NCI-H2227 treated with DMSO at 0.1 percent for 48 hours (cell line): Measurements from ENCODE around the gene DPCD.
"Not testable (repeated sequence)": the region's sequence is repeated elsewhere in the genome, so short reads cannot be mapped to it uniquely, and the experiment has no call there.

Experiments used
- DNase-seq: peaks from one replicate; lab custom pipeline; 2025; lab: John Stamatoyannopoulos, UW

The DPCD gene

DNA sequence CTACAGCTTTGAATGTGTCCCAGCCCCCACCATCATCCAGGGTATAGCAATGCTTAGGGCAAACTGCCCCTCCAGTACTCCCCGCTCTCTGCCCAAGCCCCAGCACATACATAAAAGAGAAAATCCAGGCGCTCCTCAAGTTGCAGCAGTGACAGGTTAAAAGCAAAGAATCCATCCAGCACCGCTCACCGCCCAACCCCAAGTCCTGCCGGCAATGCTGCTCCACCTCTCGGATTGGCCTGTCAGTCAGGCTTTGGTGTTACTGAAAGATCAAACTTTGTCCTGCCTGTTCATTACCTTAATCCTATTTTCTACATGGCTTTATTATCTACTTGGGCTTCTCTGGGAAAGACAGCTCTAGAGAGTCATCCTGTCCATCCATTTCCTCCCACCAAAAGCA is 31.9 kb downstream of the DPCD start:
- no peak for DNase-seq

DNA sequence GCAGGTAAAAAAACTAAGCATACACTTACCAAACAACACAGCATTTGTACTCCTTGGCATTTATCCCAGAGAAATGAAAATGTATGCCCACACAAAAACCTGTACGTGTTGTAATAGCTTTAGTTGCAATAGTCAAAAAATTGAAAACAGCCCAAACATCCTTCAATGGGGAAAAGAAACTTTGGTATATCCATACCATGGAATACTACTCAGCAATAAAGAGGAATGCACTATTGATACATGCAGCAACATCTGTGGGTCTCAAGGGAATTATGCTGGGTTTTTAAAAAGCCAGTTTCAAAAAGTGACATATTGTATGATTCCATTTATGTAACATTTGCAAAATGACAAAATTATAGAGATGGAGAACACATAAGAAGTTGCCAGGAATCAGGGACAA is 35.4 kb downstream of the DPCD start:
- no peak for DNase-seq

DNA sequence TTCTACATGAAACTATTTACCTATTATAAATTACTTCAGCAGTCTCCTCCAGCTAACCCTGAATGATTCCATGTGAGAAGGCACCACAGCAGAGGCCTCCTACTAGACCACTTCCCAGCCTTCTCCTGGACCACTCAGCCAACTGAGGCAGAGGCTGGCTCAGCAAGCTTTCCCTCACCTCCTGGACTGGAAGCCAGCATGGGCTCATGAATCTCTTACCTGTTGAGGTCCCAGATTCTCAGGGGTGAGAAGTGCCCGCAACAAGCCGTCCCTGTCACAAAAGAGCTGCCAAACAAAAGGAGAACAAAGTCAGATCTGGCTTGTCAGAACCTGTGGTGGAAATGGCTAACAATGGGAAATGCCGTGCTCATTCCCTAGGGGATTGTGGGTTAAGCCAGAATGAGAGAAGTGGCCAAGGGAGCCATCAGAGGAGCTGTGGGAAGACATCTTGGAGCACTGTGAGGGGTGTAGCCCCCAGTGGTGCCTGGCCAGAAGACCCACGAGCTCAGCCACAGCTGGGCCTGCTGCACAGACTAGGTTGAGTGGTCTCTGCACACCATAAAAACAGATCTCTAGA is 36.5 kb downstream of the DPCD start:
- no peak for DNase-seq

DNA sequence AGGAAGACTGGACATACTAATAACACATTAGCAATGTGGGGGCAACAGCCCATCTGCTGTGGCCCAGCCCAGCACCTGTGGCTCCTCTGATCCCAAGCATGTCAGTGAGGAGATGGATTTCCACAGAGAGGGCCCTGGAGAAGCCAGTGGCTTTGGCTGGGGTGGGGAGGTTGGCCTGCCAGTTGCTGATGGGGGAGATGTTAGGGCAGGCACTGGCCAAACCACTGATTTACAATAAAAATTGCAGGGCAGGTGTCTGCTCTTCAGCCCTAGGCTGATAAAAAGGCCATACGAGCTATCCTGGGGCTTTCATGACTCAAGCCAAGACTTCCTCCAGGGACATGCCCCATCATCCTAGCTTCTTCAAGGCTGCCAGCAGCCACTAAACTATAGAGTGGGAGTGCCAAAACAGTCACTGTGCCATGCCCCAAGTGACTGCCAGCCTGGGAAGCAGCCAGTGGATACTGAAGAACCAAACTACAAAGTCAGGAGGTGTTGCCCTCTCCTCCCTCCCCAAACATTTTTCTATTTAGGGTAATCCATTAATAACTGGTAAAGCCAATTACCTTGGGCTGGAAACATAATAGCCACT is 37.8 kb downstream of the DPCD start:
- no peak for DNase-seq

DNA sequence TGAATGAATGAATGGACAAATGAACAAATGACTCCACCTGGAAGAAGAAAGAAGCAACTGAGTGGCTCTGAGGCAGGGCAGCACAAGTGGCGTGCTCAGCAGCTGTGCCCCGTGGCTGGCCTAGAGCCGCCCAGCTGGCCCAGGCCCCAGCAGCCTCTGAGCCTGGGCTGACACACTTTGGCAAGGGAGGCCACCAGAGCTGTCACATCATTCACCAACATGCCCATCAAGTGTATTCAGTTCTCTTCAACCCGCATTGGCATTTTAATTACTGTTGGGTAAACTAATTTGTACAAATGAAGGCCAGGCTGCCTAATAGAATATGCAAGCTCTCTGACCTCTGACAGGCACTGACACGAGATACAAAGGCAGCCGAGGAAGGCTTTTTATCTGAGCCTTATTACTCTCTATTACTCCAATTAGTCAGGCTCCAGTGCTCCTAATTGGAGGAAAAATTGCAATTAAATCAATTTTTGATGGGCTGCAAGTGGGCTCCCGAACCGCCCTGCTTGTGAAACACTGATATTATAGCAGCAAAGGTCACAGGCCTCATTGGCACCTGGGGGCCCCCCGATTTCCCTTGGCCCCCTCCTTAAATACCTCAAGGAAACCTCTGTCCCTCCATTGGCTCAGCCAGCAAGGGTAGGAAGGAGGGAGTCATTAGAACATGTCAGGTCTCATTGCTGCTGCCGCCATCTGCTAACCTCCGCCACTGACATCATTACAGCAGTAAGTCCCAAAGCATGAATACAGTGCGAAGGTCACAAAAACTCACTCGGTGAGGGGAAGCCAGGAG is 41.9 kb downstream of the DPCD start:
- DNase-seq = no peak

DNA sequence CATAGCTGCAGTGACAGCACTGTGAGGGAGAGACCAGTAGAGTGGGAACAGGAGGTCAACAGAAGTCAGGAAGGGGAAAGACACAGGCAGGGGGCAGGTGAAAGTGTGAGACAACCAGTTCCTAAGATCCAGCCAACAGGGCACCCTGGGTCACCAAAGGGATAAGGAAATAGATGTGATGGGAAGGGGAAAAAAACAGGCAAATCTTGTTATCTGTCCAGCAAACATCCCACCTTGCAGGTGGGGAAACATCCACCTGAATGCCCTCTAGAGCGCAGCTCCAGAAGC is 42.5 kb downstream of the DPCD start:
- no peak for DNase-seq

DNA sequence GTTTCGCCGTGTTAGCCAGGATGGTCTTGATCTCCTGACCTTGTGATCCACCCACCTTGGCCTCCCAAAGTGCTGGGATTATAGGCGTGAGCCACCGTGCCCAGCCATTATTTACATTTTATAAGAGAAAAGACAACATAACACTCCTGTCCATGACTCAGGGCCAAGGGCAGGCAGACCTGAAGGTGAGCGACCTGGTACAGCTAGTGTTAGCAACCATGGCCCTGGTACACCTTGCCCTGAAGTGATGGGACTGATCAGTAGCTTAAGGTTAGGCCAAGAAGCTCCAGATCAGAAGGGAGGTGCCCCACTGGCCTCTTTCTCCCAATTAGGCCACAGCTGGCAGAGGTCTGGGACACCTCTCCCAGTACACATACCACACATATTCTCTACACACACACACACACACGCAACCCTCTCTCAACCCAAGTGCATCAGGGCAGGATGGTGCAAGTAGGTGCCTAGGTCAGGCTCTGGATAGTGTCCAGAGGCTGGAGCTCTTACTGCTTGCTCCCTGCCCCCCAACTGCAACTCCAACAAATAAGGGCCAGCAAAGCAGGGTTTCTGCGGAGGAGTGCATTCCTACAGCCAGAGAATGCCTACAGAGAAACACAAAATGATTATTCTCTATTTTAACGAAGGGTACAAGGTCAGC is 43.8 kb downstream of the DPCD start:
- no peak for DNase-seq

DNA sequence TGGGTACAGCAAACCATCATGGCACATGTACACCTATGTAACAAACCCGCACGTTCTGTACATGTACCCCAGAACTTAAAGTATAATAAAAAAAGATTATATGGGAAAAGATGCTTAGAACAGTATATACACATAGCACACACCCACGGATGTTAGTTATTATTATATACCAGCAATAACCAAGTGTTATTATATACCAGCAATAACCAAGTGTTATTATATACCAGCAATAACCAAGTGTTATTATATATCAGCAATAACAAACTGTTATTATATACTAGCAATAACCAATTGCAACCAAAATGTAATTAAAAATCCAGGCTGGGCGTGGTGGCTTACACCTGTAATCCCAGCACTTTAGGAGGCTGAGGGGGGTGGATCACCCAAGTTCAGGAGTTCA is 45.4 kb downstream of the DPCD start:
- DNase-seq = not testable (repeated sequence)

DNA sequence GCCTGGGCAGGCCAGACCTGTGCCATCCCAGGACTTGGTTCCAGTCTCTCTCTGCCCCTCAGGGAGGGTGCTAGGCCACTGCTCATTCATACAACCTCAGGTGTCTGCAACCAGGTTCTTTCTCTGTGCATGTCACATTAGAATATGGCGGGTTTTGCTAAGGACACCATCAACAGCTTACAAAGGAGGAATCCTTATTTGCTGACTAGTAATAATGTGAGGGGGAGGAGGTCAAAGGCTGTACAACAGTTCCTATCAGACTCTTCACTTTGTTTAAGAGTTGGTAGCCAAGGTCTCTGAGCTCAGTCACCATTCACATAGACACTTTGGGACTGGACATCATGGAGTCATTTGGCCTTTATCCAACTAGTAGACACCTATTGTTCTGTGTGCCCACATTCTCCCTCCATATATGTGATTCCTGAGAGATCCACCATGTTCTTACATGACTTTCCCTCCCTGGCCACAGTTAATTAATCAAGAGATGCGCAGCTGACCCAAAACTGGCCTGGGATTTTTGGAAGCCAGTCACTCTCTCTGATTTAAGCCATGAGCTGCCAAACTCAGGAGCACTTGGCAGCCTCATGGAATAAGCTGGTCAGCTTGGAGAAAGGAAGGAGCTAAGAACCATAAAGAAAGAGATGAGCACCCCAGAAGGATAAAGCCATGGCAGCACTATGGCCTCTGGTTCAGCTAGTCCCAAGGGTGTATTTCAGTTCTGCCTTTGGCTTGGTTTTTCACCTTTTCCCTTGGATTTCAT is 51.2 kb downstream of the DPCD start:
- DNase-seq = no peak

DNA sequence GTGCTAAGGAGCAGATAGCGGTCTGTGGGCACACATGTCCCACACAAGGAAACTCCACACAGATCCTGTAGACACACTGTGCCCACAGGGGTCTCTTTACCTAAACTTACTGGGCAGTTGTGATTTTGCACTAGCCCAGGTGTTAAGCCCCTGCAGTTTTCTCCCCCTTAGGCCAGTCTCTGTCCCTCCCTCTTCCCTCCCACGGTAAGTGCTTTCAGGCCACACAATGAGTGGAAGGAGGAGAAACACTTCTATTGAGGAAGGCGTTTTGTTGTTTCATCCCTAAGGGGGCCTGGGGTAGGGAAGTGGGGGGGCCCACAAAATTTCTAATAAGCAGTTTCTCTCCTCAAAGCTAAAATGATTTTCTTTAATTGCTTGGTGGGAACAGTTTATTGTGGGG is 55.4 kb downstream of the DPCD start:
- peak; percentile 97 for DNase-seq

DNA sequence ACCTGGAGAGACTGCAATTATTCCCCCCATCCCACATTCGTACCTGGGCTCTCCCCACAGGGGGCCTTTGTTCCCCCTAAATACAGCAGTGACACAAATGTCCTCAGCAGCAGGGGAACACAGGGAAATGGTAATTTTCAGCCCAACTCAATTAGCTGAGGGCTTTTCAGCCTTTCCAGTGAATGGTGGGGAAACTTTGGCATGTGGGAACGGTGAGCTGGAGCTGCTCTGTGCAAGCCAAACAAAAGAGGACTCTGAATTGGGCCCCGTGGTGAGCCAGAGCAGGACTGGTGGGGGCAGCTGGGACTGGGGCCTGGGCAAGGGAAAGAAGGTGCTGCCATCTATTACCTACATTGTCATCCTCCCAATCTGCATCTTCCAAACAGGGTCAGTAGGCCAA is 55.9 kb downstream of the DPCD start:
- peak; percentile 97 for DNase-seq

DNA sequence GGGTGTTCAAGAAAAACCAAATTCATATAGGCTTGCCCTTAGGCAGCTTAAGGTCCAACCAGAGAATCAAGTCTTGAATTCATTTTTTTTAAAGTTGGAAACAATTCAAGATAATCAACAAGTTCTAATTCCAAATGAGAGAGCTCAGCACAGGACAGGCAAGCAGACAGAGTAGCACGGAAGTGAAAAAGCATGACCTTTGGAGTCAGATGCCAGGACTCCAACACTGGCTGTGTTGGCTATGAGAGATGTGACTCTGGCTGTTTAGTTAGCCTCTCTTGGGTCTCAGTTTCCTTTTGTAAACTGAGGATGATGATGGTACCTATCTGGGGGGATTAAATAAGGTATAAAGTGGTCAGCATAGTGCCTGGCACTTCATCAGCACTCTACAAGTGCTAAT is 57.5 kb downstream of the DPCD start:
- no peak for DNase-seq

DNA sequence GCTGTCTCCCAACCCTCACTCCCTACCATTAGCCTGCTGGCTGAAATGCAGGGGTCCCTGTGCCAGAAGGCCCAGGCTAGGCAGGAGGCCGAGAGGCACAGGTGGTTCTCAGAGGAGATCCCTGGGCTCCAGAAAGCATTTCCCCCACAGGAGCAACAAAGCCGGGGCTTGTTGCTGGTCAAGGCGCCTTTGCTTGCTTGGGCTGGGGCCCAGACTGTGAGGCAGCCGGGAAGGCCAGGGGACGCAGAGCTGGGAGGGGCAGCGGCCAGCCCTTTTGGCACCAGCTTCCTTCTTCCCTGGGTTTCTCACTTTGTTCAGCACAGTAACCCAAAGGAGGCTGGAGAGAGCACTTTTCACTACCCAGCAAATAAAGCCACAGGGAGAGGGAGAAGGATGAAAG is 58.2 kb downstream of the DPCD start:
- DNase-seq = no peak

DNA sequence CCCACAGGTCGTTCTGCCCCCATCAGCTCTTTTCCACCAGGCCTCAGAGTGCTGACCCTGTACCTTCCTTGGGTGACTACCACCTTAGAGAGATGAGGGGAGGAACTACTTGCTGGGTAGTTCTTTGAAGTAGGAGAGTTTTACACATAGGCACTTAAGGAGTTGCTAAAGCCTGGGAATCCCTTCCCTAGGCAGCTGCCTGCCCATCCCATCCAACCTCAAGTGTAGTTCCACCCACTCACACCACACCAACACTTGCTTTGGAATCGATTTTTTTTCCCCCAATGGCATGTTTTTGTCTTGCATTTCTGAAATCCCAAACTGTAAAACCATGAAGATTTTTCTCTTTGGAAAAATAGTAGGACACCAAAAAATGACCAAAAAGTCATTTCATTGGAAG is 59.1 kb downstream of the DPCD start:
- no peak for DNase-seq

DNA sequence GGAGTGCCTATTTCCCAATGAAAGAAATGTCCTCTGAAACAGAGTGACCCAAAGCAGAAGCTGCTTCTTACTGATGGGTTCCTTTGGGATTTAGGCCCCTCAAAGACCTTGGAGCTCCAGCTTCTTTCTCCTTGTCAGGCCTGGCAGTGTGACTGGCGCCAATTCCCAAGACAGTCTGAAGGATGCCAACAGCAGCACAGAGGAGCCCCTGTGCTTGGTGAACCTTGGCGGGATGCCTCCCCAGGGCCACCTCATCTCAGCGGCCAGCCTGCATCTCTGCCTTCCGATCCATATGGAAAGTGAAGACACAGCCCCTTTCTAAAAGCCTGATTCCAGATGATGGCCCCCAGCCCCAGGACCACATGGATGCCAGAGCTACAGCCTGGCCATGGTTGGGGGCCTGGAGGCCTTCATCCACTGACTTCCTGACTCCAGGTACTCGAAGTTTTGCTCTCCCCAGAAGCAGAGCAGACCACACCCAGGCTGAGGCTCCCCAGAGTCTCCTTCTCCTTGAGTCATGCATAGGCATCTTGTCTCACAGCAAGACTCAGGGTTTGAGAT is 61.5 kb downstream of the DPCD start:
- DNase-seq = no peak

DNA sequence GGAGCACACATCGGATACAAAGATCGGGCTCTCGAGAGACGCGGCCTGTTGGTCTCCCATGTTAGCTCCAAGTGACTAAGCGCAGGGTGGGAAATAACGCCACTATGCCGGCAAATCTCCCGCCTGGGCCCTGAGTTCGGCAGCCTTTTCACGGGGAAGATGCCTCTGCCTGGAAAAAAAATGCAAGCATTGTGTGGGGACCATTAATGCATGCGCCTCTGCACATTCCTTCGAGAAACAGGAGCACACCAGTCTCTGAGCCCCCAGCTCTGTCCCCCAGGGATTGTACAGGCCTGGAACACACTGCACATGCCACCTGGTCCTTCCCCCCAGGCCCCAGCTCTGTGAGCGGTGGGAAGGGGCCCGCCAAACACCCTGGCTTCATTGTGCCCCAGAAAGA is 62.7 kb downstream of the DPCD start:
- no peak for DNase-seq

DNA sequence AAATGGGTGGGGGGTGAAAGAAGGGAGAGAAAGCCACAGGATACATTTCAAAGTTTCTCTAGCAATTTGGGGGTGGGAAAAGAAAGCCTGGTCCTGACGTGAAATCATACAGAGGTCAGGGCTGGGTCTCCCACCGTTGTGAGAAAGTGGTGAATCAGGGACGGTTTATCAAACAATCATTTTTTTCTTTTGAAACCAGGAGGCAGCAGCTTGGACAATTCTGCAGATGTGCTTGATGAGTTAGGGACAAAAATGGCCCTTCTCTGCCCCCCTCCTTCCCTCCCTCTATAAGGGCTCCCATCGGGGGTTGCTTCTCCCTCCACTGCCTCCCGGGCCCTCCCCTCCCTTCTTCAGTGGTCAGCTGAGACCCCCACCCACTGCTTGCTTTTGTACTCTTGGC is 63.2 kb downstream of the DPCD start:
- no peak for DNase-seq

DNA sequence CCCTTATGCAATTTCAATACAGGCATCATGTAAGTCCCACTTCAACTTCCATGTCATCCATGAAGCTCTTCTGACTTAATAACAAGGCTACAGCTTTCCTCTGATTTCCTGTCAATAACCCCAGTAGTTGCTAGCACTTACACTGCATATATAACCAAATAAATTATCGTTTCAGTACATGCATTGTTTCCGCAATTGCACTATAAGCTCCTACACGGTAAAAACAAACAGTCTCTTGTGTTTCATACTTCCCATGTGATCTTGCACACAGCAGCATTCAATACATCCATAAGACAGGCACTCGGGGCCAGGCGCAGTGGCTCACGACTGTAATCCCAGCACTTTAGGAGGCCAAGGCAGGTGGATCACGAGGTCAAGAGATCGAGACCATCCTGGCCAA is 65.4 kb downstream of the DPCD start:
- DNase-seq = no peak

DNA sequence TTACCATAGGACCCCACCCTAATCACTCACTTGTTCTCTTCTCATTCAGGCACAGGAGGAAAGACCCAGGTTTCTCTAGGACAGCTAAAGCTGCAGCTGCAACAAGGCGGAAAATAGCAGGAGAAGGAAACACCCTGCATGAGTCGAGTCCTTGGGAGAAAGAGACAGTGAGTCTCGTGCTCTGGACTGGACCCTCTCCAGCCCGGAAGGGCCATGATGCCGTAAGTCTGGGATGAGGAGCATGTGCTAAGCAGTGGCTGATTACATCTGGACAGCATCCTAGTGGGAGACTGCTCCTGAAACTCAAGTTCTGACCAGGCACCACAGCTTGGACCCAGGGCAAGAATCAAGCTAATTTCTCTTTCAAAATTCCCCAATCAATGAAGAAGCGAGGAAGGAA is 67.4 kb downstream of the DPCD start:
- no peak for DNase-seq

DNA sequence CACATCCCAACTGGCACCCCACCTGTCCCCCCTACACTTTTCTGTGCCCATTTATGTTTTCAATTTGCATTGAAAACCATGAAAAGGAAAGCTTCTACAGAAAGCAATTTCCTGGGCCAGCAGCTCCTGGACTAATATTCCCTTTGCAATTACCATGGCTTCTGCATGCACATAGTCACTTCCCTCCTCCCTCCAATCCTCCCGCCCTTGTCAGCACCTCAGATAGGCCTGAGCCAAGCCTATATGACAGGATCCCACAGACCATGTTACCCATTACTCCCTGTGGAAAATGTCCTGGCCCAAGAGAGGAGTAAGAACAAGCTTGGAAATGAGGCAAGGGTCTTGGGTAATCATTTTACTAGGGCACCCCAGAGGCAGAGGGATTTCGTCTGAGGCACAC is 68.8 kb downstream of the DPCD start:
- DNase-seq = no peak

DNA sequence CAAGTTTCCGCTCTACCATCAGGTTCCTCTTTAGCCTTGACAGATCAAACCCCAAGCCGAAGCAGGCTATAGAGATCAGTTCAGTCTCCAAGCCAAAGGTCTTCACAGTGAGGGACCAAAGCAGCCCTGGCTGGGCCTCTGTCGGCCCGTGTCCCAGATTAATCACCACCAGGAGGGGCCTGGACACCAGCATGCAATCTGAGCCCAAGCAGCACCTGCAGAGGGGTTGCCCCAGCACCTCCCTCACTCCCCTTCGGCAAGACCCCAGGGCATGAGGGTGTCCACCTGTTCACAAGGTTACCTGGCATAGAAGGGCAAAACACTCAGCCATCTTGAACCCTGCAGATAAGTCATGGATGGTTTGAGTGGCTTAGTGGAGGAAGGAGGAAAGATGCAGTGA is 70.9 kb downstream of the DPCD start:
- DNase-seq = no peak
